ENCODE results near the gene RAI2.
"Not testable (repeated sequence)": the region's sequence is repeated elsewhere in the genome, so short reads cannot be mapped to it uniquely, and the experiment has no call there.

RAI2 gene

GRCh38 chrX:17813277-17813676 is 47.8 kb downstream of the RAI2 start:
- Mint-ChIP-seq H3K4me1 (no peaks in the 10 kb centered on the region), H3K36me3 (no peaks in the 10 kb centered on the region), H3K27ac (no peak overlapping the region), H3K9me3 (no peaks in the 10 kb centered on the region), H3K4me3 (no peak overlapping the region)
- ATAC-seq (no peak), DNase-seq (ENCODE audit: low spot score in 2 of 2) (no peak)

GRCh38 chrX:17812763-17813162 is 48.3 kb downstream of the RAI2 start:
- no peak overlapping the region for H3K27ac Mint-ChIP-seq
- DNase-seq (ENCODE audit: low spot score in 2 of 2): no peak
- H3K36me3 Mint-ChIP-seq: no peaks in the 10 kb centered on the region
- no peaks in the 10 kb centered on the region for H3K9me3 Mint-ChIP-seq
- no peak for ATAC-seq
- no peaks in the 10 kb centered on the region for H3K4me1 Mint-ChIP-seq
- no peak overlapping the region for H3K4me3 Mint-ChIP-seq

- Mint-ChIP-seq H3K4me1 (no peaks in the 10 kb centered on the region), H3K36me3 (no peaks in the 10 kb centered on the region)
- no peak for DNase-seq (ENCODE audit: low spot score in 2 of 2)
Observed at GRCh38 chrX:17809984-17810383, 51.1 kb downstream of the RAI2 start.

GRCh38 chrX:17809273-17809672 is 51.8 kb downstream of the RAI2 start:
- Mint-ChIP-seq H3K4me1 (no peaks in the 10 kb centered on the region), H3K4me3 (no peak overlapping the region), H3K27ac (no peak overlapping the region), H3K36me3 (no peaks in the 10 kb centered on the region), H3K9me3 (no peaks in the 10 kb centered on the region)
- ATAC-seq: no peak
- DNase-seq (ENCODE audit: low spot score in 2 of 2): no peak

More at GRCh38 chrX:17809984-17810383, 51.1 kb downstream of the RAI2 start:
- no peaks in the 10 kb centered on the region for H3K9me3 Mint-ChIP-seq
- H3K27ac Mint-ChIP-seq: no peak overlapping the region
- no peak overlapping the region for H3K4me3 Mint-ChIP-seq
- ATAC-seq: no peak

- Mint-ChIP-seq H3K36me3 (no peaks in the 10 kb centered on the region), H3K4me3 (no peak overlapping the region), H3K9me3 (no peaks in the 10 kb centered on the region), H3K4me1 (no peaks in the 10 kb centered on the region), H3K27ac (no peak overlapping the region)
- DNase-seq (ENCODE audit: low spot score in 2 of 2): no peak
- ATAC-seq: no peak
Observed at GRCh38 chrX:17805120-17805519, 56.0 kb downstream of the RAI2 start.

GRCh38 chrX:17803449-17803848 is 57.6 kb downstream of the RAI2 start:
- no peaks in the 10 kb centered on the region for H3K4me1 Mint-ChIP-seq
- H3K9me3 Mint-ChIP-seq: no peaks in the 10 kb centered on the region
- no peak for ATAC-seq
- no peak overlapping the region for H3K27ac Mint-ChIP-seq
- DNase-seq (ENCODE audit: low spot score in 2 of 2): no peak
- H3K4me3 Mint-ChIP-seq: no peak overlapping the region
- no peaks in the 10 kb centered on the region for H3K36me3 Mint-ChIP-seq

- no peaks in the 10 kb centered on the region for H3K9me3 Mint-ChIP-seq
- H3K36me3 Mint-ChIP-seq: no peaks in the 10 kb centered on the region
- ATAC-seq (no peak), DNase-seq (ENCODE audit: low spot score in 2 of 2) (no peak)
- H3K4me3 Mint-ChIP-seq: no peak overlapping the region
- no peaks in the 10 kb centered on the region for H3K4me1 Mint-ChIP-seq
- H3K27ac Mint-ChIP-seq: no peak overlapping the region
Observed at GRCh38 chrX:17802756-17803155, 58.3 kb downstream of the RAI2 start.

- Mint-ChIP-seq H3K4me1 (no peaks in the 10 kb centered on the region), H3K27ac (no peak overlapping the region), H3K4me3 (no peak overlapping the region), H3K9me3 (no peaks in the 10 kb centered on the region), H3K36me3 (no peaks in the 10 kb centered on the region)
- DNase-seq (ENCODE audit: low spot score in 2 of 2): no peak
- no peak for ATAC-seq
Observed at GRCh38 chrX:17801431-17801830, 59.7 kb downstream of the RAI2 start.

- no peak overlapping the region for H3K4me3 Mint-ChIP-seq
- no peaks in the 10 kb centered on the region for H3K36me3 Mint-ChIP-seq
- DNase-seq (ENCODE audit: low spot score in 2 of 2) (no peak), ATAC-seq (no peak)
- no peaks in the 10 kb centered on the region for H3K4me1 Mint-ChIP-seq
- H3K9me3 Mint-ChIP-seq: no peaks in the 10 kb centered on the region
- no peak overlapping the region for H3K27ac Mint-ChIP-seq
Observed at GRCh38 chrX:17798921-17799320, 62.2 kb downstream of the RAI2 start.

- no peaks in the 10 kb centered on the region for H3K4me1 Mint-ChIP-seq
- H3K4me3 Mint-ChIP-seq: no peak overlapping the region
- no peaks in the 10 kb centered on the region for H3K9me3 Mint-ChIP-seq
- ATAC-seq (no peak), DNase-seq (ENCODE audit: low spot score in 2 of 2) (no peak)
- no peaks in the 10 kb centered on the region for H3K36me3 Mint-ChIP-seq
- no peak overlapping the region for H3K27ac Mint-ChIP-seq
Observed at GRCh38 chrX:17792826-17793225, 68.3 kb downstream of the RAI2 start.

GRCh38 chrX:17788956-17789562 is 72.0 kb downstream of the RAI2 start:
- no peak for ATAC-seq
- Mint-ChIP-seq H3K4me3 (no peak overlapping the region), H3K36me3 (no peaks in the 10 kb centered on the region), H3K4me1 (no peaks in the 10 kb centered on the region), H3K9me3 (no peaks in the 10 kb centered on the region), H3K27ac (no peak overlapping the region)
- no peak for DNase-seq (ENCODE audit: low spot score in 2 of 2)

- Mint-ChIP-seq H3K9me3 (no peaks in the 10 kb centered on the region), H3K36me3 (no peaks in the 10 kb centered on the region), H3K27ac (no peak overlapping the region), H3K4me1 (no peaks in the 10 kb centered on the region), H3K4me3 (no peak overlapping the region)
- DNase-seq (ENCODE audit: low spot score in 2 of 2): no peak
- ATAC-seq: no peak
Observed at GRCh38 chrX:17788439-17788838, 72.7 kb downstream of the RAI2 start.

- DNase-seq (ENCODE audit: low spot score in 2 of 2) (no peak), ATAC-seq (no peak)
- Mint-ChIP-seq H3K27ac (no peak overlapping the region), H3K36me3 (no peaks in the 10 kb centered on the region), H3K4me1 (no peaks in the 10 kb centered on the region), H3K9me3 (no peaks in the 10 kb centered on the region), H3K4me3 (no peak overlapping the region)
Observed at GRCh38 chrX:17787557-17787956, 73.5 kb downstream of the RAI2 start.

- not testable (repeated sequence) for H3K4me3 Mint-ChIP-seq; H3K27ac Mint-ChIP-seq; ATAC-seq; DNase-seq (ENCODE audit: low spot score in 2 of 2); H3K9me3 Mint-ChIP-seq; H3K36me3 Mint-ChIP-seq; H3K4me1 Mint-ChIP-seq
Observed at GRCh38 chrX:17786554-17787347, 74.3 kb downstream of the RAI2 start.

GRCh38 chrX:17779434-17779833 is 81.7 kb downstream of the RAI2 start:
- H3K27ac Mint-ChIP-seq: no peak overlapping the region
- H3K36me3 Mint-ChIP-seq: no peaks in the 10 kb centered on the region
- no peak overlapping the region for H3K4me3 Mint-ChIP-seq
- no peaks in the 10 kb centered on the region for H3K9me3 Mint-ChIP-seq
- no peaks in the 10 kb centered on the region for H3K4me1 Mint-ChIP-seq
- no peak for ATAC-seq
- no peak for DNase-seq (ENCODE audit: low spot score in 2 of 2)

GRCh38 chrX:17778997-17779396 is 82.1 kb downstream of the RAI2 start:
- DNase-seq (ENCODE audit: low spot score in 2 of 2) (no peak), ATAC-seq (no peak)
- no peaks in the 10 kb centered on the region for H3K9me3 Mint-ChIP-seq
- H3K36me3 Mint-ChIP-seq: no peaks in the 10 kb centered on the region
- H3K4me3 Mint-ChIP-seq: no peak overlapping the region
- H3K27ac Mint-ChIP-seq: no peak overlapping the region
- H3K4me1 Mint-ChIP-seq: no peaks in the 10 kb centered on the region
